Measurements from ENCODE around the gene LCLAT1.

DNA sequence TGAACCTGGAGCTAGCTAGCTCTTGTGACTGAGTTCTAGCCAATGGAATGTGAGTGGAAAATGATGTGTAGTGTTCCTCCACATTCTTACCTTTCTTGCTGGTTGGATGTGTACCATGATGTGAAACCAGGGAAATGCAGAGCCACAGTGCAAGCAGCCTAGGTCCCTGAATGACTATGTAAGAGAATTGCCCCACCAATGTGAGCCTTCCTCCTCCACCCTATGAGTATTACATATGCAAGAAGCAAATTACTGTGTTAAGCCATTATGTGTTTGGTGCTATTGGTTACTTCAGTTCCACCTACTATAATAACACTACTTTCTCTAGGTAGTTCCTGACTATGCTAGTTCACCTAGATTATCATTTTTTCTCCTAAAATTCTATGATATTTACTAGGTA lies 39.6 kb downstream of the LCLAT1 start:
- TF ChIP-seq, protein P1, sequence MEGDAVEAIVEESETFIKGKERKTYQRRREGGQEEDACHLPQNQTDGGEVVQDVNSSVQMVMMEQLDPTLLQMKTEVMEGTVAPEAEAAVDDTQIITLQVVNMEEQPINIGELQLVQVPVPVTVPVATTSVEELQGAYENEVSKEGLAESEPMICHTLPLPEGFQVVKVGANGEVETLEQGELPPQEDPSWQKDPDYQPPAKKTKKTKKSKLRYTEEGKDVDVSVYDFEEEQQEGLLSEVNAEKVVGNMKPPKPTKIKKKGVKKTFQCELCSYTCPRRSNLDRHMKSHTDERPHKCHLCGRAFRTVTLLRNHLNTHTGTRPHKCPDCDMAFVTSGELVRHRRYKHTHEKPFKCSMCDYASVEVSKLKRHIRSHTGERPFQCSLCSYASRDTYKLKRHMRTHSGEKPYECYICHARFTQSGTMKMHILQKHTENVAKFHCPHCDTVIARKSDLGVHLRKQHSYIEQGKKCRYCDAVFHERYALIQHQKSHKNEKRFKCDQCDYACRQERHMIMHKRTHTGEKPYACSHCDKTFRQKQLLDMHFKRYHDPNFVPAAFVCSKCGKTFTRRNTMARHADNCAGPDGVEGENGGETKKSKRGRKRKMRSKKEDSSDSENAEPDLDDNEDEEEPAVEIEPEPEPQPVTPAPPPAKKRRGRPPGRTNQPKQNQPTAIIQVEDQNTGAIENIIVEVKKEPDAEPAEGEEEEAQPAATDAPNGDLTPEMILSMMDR (conservative IDR thresholded peaks at IDR 0.05) = no peak
- TF ChIP-seq ZFX (IDR thresholded peaks at IDR 0.05) = no peak
